OCI-LY1 (cell line): ENCODE data around the gene FAM76A.

ENCODE experiments used
- CTCF ChIP-seq: fragments of 200-600 bp; sonication (generic), shearing (Covaris generic); IDR thresholded peaks from 2 replicates; pipeline ENCODE4 v1.5.1; 2017; ENCODE audit warnings: mild to moderate bottlenecking, antibody characterized with exemption, low read length, moderate library complexity, mixed read lengths
- EZH2 ChIP-seq: fragments of 200-600 bp; sonication (generic), shearing (Covaris generic); IDR thresholded peaks from 2 replicates; pipeline ENCODE4 v1.8.0; 2017; ENCODE audit warnings: borderline replicate concordance, mixed run types, mild to moderate bottlenecking, antibody characterized with exemption, low read length, moderate library complexity, mixed read lengths

DNA sequence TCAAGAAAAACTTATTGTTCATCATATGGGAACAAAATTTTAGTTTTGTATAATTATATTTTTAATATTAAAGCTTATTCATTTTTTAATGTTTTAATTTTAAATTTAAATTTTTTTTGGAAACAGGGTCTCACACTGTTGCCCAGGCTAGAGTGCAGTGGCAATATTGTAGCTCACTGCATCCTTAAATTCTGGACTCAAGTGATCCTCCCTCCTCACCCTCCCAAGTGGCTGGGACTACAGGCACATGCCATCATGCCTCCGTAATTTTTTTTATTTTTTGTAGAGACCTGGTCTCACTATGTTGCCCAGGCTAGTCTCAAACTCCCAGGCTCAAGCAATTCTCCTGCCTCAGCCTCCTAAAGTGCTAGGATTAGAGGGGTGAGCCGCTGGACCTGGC lies 20.2 kb upstream of the FAM76A start:
- no peak for TF ChIP-seq EZH2
- no peak for TF ChIP-seq CTCF
